Mucosa of stomach (tissue), 1 donor: ENCODE data around the gene RERGL.
"Not testable (repeated sequence)": the region's sequence is repeated elsewhere in the genome, so short reads cannot be mapped to it uniquely, and the experiment has no call there.

ENCODE experiments used
- H3K27me3 ChIP-seq: one replicate; pipeline ENCODE4 v1.7.0; 2013; ENCODE audit warnings: mild to moderate bottlenecking, low read length; ENCODE audit not compliant: control insufficient read depth, insufficient read depth
- H3K36me3 ChIP-seq: one replicate; pipeline ENCODE4 v1.7.0; 2013; ENCODE audit warnings: low read length; ENCODE audit not compliant: control insufficient read depth, insufficient read depth
- H3K4me1 ChIP-seq: one replicate; pipeline ENCODE4 v1.7.0; 2013; ENCODE audit warnings: mild to moderate bottlenecking, low read length; ENCODE audit not compliant: control insufficient read depth, insufficient read depth
- H3K4me3 ChIP-seq: one replicate; pipeline ENCODE4 v1.7.0; 2013; ENCODE audit warnings: low read length
- H3K9ac ChIP-seq: one replicate; pipeline ENCODE4 v1.7.0; 2013; ENCODE audit warnings: mild to moderate bottlenecking, low read length, moderate library complexity
- H3K9me3 ChIP-seq: one replicate; pipeline ENCODE4 v1.7.0; 2013; ENCODE audit warnings: mild to moderate bottlenecking, low read length, moderate library complexity; ENCODE audit not compliant: control insufficient read depth
- donor health status: Pancreatic carcinoma.

RERGL gene

DNA sequence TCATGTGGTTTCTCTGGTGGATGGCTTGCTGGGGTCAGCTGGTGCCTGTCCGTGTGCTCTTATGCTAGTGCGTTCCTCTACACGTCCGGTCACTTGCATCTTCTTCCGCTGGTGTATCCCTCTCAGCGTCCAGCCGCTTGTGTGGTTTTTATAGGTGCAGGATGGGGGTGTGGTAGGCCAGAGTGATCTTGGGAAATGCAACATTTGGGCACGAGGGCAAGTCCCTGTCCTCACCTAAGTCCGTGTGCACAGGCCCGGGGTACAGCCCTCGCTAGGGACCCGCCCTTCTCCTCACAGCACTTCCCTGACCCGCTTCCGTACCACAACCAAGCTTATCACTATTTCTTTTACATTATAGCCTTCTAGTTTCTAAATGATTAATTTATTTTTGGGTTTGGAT lies 17.3 kb downstream of the RERGL start:
- H3K27me3 ChIP-seq: no peaks in the 10 kb centered on the region

GRCh38 chr12:18071336-18071735 lies 18.7 kb downstream of the RERGL start:
- Histone ChIP-seq H3K4me3 (no peak overlapping the region), H3K4me1 (peaks cover 7% of the 10 kb centered on the region), H3K36me3 (no peaks in the 10 kb centered on the region), H3K27me3 (no peaks in the 10 kb centered on the region), H3K9me3 (no peaks in the 10 kb centered on the region), H3K9ac (no peak overlapping the region)

More for the DNA sequence above, 17.3 kb downstream of the RERGL start:
- Histone ChIP-seq H3K4me1 (peaks cover 7% of the 10 kb centered on the region), H3K4me3 (no peak overlapping the region), H3K36me3 (no peaks in the 10 kb centered on the region), H3K9ac (no peak overlapping the region), H3K9me3 (no peaks in the 10 kb centered on the region)

DNA sequence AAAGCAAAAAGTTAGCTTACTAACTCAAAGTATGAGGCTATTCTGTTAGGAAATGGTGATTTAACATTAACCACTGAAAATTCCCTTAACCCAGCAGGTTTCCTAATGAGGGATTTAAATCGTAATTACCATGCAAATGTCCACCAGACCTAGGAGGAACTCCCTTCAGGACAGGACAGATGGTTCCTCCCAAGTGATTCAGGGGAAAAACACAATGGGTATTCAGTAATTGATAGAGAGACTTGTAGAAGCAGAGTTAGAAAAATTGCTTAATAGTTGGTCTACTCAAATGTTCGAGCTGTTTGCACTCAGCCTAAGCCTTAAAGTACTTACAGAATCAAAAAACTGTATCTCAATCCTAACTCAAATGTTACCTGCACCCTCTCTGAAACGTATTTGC lies 21.6 kb downstream of the RERGL start:
- no peaks in the 10 kb centered on the region for H3K27me3 ChIP-seq
- no peaks in the 10 kb centered on the region for H3K36me3 ChIP-seq
- no peak overlapping the region for H3K9ac ChIP-seq
- no peak overlapping the region for H3K4me3 ChIP-seq
- no peaks in the 10 kb centered on the region for H3K9me3 ChIP-seq
- H3K4me1 ChIP-seq: no peaks in the 10 kb centered on the region

GRCh38 chr12:18066666-18067065 lies 23.3 kb downstream of the RERGL start:
- Histone ChIP-seq H3K4me1 (no peaks in the 10 kb centered on the region), H3K9ac (no peak overlapping the region), H3K36me3 (no peaks in the 10 kb centered on the region), H3K27me3 (no peaks in the 10 kb centered on the region), H3K4me3 (no peak overlapping the region), H3K9me3 (no peaks in the 10 kb centered on the region)

DNA sequence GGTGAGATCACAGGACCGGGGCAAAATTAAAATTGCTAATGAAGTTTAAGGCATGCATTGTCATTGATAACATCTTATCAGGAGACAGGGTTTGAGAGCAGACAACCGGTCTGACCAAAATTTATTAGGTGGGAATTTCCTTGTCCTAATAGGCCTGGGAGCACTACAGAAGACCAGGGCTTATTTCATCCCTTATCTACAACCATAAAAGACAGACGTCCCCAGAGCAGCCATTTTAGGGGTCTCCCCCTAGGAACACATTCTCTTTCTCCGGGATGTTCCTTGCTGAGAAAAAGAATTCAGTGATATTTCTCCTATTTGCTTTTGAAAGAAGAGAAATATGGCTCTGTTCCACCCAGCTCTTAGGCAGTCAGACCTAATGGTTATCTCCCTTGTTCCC lies 27.1 kb downstream of the RERGL start:
- not testable (repeated sequence) for H3K4me1 ChIP-seq, H3K4me3 ChIP-seq, H3K27me3 ChIP-seq, H3K36me3 ChIP-seq, H3K9ac ChIP-seq, H3K9me3 ChIP-seq

DNA sequence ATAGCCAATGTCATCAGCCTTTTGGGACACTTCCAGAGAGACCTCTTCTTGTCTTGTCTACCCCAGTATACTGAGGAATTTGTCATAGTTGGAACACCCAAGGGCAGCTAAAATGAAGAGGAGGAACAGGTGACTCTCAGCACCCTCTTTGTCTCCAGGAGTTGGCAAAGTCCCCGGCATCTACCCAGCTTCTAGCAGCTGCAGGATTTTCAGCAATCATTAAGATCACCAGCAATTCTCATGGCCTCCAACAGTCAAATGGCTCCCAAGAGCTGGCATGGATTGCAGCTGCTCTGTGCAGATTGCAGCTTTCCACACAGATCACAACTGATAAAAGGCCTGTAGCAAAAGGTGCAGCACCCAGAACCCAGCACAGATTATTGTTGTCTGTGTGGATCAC lies 32.9 kb downstream of the RERGL start:
- H3K4me3 ChIP-seq: no peak overlapping the region
- no peaks in the 10 kb centered on the region for H3K27me3 ChIP-seq
- no peaks in the 10 kb centered on the region for H3K9me3 ChIP-seq

GRCh38 chr12:18054925-18055619 lies 34.9 kb downstream of the RERGL start:
- no peak overlapping the region for H3K9ac ChIP-seq
- H3K4me1 ChIP-seq: no peaks in the 10 kb centered on the region
- H3K4me3 ChIP-seq: no peak overlapping the region
- H3K27me3 ChIP-seq: no peaks in the 10 kb centered on the region
- H3K9me3 ChIP-seq: no peaks in the 10 kb centered on the region
- no peaks in the 10 kb centered on the region for H3K36me3 ChIP-seq

More for the DNA sequence above, 32.9 kb downstream of the RERGL start:
- no peaks in the 10 kb centered on the region for H3K36me3 ChIP-seq
- H3K9ac ChIP-seq: no peak overlapping the region
- no peaks in the 10 kb centered on the region for H3K4me1 ChIP-seq

DNA sequence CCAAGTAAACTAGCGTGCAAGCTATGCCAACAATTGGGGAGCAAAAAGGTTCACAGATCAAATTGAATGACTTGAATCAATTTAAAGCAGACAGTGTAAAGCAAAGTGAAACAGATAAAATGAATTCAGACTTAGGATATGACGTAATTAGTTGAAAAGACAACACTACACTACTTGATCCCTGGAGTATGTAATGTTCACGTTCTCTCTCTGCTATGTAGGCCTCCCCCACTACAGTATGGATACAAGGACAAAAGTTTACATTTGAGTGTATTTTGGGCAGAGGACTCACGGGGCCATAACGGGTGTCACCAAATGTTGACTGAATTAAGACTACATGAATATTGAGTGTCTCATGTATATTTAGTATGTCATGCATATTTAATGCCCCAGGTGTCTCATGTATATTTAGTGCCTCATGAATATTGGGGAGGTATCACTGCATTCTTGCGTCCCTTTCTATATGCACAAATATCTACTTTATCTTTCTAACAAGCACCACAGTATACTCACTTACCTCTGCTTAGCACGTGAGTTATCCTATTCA lies 44.5 kb downstream of the RERGL start:
- Histone ChIP-seq H3K4me3 (no peak overlapping the region), H3K9ac (no peak overlapping the region), H3K36me3 (no peaks in the 10 kb centered on the region), H3K4me1 (no peaks in the 10 kb centered on the region), H3K27me3 (no peaks in the 10 kb centered on the region), H3K9me3 (no peaks in the 10 kb centered on the region)

- H3K36me3 ChIP-seq, H3K9me3 ChIP-seq, H3K27me3 ChIP-seq, H3K9ac ChIP-seq, H3K4me1 ChIP-seq, H3K4me3 ChIP-seq: not testable (repeated sequence)
Observed at GRCh38 chr12:18040060-18040742, 49.8 kb downstream of the RERGL start.
